Stomach (tissue), 4 donors: ENCODE measurements around the gene EGFLAM.

Source experiments
- EP300 ChIP-seq: sonication (generic); formaldehyde crosslinking; IDR thresholded peaks from one replicate; pipeline ENCODE4 v1.6.1; 2017; ENCODE audit warnings: antibody characterized with exemption
- POLR2A ChIP-seq, 4 donors: fragments of 450-650 bp; IDR thresholded peaks; one replicate each; pipeline ENCODE4 v1.6.1; 2016; ENCODE audit warnings: antibody characterized with exemption in 4 of 4, control low read depth in 2 of 4, mild to moderate bottlenecking in 1 of 4, moderate library complexity in 1 of 4

DNA sequence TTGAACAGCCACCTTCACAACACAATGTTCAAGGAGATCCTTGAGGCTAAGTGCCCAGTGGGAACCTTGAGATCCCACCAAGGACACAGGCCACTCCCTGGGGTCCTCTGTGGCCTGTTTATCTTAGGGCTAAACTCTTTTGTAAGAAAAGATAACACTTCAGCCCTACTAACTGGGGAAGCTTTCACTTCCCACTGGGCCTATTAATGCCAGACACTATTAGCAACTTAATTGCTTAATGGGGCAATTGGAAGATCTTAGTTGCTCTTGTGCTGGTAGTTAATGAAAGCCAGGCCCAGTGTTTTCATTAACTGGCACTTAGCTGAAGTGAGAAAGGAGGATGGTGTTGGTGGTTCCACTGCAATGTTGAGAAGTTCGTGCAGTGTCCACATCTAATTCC, 117.1 kb downstream of the EGFLAM start:
- TF ChIP-seq EP300 (no peak), POLR2A (IDR thresholded peaks at IDR 0.05) (no peak)
